ENCODE results near the gene RGS7.
"Not testable (repeated sequence)": the region's sequence is repeated elsewhere in the genome, so short reads cannot be mapped to it uniquely, and the experiment has no call there.

Gene RGS7

DNA sequence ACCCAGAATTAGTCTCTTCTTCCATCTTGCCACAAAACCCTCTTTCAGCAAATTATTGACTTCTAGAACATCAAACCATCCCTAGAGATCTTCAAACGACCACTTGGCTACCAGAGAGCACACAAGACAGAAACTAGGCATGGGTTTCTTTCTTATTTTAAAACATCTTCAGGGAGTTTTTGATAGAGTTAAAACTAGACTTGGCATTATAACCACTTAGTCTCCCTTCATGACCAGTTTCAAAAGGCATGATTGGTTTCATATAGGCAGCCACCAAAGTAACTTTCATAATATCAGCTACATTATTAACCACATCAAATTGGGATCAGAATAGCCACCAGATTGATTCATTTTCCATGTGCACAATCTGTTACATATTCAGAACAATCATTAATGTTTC, 376.7 kb downstream of the RGS7 start:
- no peak for DNase-seq (ENCODE audit: low spot score)

DNA sequence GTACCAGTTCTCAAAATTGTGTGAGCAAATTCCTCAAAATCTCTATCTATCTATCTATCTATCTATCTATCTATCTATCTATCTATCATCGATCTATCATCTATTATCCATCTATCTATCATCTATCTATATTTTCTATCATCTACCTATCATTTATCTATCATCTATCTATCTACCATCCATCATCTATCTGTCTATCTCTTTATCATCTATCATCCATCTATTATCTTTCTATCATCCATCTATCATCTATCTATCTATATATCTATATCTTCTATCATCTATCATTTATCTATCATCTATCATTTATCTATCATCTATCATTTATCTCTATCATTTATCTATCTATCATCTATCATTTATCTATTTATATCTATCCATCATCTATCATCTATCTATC, 380.3 kb downstream of the RGS7 start:
- DNase-seq (ENCODE audit: low spot score): no peak

DNA sequence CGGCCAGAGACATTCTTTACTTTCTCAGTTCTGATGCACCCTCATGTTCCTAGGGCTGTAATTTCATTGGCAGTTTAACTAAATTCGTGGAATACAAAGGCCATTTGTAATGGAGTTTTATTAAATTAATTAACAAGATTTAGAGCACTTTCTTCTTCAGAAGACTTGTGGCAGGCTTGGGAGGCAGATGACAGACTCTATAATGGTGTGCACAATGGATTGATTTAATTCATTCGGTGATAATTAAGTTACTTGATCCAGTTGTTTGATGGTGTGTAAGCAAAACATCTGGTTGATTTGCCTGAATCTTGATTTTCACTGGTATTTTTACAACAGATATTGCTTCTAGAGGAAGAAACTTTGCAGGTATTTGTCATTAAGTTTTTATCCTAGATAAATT, 383.1 kb downstream of the RGS7 start:
- DNase-seq (ENCODE audit: low spot score): no peak

DNA sequence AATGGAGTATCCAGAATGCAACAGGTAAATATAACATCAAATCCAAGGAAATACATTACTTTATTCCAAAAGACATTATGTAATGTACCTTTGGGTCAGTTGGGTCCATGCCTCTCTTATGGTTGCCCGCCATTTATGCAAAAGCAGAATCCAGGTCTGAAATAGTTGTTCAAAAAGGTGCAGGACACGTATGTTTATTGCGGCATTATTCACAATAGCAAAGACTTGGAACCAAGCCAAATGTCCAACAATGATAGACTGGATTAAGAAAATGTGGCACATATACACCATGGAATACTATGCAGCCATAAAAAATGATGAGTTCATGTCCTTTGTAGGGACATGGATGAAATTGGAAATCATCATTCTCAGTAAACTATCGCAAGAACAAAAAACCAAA, 384.9 kb downstream of the RGS7 start:
- not testable (repeated sequence) for DNase-seq (ENCODE audit: low spot score)

DNA sequence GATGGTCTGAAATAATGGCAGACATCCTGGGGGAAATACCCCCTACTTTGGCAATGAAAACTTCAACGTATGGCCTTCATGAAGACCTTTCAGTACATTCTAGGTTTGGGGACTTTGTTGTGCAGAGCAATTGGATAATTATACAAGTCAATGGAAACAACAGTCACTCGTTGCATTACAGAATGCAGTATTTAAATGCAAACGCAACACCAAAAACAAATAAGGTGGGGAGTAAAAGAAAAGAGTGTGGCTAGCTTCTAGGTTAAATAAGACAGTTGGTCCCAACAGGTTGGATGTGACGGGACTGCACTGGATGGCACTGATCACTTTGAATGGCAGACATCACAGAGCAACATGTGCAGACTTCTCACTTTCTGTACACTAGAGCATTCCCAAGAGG, 386.8 kb downstream of the RGS7 start:
- DNase-seq (ENCODE audit: low spot score): no peak

DNA sequence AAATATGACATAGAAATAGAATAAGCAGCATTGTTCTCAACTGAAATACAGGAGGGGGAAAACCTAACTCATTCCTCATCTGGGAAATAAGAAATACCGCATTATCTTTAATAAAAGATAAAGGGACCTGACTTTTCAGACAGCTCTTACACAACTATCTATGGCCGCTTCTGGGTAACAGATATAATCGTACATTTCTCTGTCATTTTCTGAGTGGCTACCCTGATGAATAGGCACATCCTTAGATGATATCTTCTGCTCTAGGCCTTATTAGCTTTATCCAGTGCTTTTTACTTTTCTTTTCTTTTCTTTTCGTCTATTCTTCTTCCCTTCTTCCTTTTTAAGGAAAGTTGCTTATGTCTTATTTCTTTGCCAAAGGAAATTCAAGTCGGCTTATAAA, 388.1 kb downstream of the RGS7 start:
- no peak for DNase-seq (ENCODE audit: low spot score)

DNA sequence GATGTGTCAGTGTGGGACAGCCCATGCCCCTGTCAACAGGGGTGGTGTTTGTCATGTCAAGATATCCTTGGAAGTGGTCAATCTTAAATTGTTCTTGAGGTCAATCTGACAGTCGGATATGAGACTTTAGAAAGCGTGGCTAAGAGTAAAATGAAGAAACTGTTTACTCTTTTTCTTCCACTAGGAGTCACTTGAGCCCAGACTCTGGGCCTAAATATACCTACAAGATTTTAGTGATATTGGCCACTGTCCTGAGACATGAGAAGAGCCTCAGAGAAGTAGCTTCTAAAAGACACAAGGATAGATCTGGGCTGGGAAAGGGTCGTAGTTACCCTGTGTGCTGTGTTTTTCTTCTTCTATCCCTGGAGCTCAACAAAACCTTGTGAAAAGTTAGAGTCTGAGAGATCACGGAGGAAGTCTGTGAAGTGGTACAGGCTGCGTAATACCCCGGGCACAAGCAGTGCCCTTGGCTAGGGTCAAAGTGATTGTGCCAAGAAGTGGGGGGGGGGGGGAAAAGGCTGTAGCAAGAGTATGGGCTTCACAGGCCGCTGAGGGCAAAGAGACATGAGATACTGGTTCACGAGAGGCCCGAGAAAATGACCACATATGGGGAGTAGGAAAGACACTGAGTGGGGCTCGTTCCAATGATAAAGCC, 389.8 kb downstream of the RGS7 start:
- DNase-seq (ENCODE audit: low spot score): no peak

DNA sequence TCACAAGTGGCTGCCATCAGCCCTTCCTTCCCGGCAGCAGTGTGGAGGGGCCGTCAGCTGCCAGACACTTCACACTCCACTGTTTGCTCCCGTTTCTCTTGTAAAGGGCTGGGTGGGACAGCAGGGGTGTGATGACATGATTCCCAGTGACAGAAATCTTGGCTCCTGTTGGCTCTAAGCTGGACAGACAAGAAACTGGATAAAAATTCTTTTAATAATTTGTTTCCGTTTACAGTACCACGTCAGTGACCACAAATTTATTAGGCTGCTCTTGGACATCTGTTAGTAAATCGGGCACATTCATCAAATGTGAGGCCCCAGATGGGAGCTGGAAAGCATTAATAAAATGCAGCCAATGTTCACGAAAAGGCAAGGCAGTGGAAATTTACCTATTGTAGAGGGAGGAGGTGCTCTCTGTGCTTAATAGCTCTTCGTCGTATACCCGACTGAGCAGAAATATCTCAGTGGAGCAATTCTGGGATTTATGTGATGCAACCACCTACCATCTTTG, 391.4 kb downstream of the RGS7 start:
- no peak for DNase-seq (ENCODE audit: low spot score)

DNA sequence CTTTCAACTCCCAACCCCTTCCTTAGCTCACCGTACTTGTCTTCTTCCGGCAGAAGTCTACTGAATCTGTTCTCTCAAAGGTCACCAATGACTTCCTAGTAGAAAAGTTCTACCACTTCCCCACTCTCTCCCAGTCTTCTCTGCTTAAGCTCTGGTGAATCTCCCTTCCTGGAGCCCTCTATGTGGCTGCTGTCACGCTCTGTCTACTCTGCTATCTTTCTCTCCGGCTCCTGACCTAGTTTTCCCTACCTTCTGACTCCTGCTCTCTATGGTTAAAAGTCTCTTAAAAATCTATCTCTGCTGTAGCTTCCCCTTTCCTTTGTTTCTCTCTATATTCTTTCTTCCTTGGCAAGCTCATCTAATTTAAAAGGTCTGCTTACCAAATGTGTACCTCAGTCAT, 394.9 kb downstream of the RGS7 start:
- DNase-seq (ENCODE audit: low spot score): no peak

DNA sequence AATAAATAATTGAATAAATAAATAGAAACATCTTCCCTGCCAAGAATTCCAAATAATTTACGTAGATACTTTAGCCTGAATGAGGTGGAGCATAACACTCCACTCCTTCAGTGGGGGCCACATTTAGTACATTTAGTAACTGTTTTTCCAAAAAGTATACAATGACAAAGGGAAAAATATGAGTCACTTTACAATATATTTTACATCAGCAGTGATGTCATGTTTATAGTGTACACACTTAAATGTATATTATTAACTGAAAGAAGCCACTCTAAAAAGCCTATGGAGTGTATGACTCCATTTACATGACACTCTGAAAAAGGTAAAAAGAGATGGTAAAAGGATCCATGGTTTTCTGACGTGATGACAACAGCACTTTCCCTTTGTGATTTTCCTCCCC, 400.6 kb downstream of the RGS7 start:
- DNase-seq (ENCODE audit: low spot score): no peak

DNA sequence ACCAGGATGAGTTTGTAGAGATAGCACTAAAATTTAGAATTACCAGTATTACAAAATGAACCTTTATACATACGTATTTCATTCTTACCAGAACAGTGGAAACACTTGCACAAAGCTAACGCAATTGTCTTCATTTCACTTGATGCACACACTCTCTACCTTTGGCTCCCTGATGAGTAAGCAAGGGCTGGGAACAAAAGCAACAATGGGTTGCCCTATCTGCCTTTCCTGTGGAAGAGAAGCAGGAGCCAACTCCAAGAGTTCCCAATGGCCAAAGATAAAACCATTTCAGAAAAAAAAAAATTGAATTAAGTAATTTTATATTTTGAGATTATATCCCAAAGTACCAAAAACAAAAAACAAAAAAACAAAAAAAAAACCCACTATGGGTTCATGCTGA, 401.0 kb downstream of the RGS7 start:
- no peak for DNase-seq (ENCODE audit: low spot score)

DNA sequence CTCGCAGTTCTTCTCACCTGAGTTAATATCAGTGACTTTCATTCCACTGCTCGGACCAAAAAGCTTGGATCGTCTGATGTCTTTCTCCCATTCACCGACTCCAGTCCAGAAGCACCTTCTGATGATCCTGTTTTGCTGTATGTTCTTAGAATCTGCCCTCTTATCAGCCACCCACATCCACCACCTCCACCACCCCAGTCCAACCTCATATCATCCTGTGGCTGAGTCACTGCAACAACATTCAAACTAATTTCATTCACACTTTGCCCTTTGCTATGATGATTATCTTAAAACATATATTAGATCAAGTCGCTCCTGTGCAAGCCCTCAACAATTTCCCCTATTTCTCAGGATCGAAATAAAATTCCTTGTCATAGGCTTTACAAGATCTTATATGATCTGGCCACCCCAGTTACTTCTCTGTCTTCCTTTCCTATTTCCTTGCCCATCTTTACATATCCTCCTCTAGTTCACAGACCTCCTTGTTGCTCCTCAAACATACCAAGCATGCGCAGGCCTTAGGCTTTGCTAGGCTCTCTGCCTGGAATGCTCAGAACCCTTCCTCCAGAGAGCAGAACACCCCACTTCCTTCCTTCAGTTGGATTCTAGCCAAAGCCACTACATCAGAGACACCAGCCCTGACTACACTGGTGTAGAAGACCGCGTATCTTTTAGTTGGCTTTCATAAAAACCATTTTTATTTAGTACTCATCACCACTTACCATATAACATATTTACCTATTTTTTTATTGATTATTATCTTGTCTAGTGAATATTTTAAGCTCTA, 409.4 kb downstream of the RGS7 start:
- DNase-seq (ENCODE audit: low spot score): no peak

DNA sequence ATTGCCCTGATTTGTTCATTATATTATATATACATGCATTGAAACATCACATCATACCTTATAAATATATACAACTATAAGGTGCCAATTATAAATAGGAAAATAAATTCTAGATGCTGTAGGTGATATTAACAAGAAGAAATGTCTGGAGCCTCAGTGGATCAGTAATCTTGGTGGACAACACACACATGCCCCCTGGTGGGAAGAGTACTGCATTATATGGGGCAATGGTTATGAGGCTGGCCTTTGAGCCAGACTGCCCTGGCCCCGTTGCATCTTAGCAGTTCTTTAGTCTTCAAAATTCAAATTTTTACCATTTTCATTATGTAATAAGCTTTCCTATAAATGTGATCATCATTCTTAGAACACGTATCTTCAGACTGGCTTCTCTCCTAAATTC, 410.1 kb downstream of the RGS7 start:
- DNase-seq (ENCODE audit: low spot score): no peak

DNA sequence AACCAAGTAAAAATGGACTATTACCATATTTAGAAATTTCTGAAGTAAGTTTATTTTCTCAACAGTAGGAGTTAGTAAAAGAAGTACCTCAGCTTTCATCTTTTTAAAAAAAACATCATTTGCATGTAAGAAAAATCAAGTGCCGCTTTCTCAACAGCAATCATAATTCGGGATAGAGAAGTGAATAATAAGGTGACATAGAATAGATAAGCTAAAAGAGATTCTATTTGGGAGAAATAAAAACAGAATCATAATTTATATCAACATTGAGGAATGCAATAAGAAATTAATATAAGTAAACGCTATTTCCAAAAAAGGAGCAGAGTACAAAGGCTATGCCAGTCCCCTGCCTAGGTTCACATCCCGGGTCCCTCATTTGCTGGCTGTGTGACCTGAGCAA, 414.1 kb downstream of the RGS7 start:
- DNase-seq (ENCODE audit: low spot score): no peak

DNA sequence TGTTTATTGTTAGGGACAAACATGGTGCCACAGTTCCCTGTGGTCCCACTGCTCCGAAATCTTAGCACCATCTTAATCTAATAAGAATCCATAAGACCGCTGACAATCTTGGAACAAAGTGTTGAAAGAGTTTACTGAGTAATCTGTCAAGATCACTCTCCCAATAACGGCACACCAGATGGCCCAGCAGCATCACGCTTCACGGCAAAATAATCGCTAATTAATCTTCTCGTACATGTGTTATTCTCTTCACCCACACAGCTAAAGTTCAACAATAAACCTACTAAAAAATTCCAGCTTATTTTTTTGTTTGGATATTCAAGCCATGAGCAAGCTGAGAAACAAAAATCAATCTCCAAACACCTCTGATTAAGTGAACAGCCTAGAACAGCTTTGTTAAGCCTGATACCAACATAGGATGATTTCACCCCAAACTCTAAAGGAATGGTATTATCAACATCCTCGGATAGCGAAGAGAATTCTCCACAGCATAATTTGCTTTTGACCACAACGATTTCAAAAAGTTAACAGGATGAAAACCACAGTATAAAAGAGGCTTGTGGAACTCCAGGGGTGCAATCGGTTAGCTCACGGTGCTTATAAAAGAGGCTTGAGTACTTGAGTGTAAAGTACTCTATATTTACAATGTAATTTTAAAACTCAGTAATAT, 415.2 kb downstream of the RGS7 start:
- DNase-seq (ENCODE audit: low spot score): no peak

DNA sequence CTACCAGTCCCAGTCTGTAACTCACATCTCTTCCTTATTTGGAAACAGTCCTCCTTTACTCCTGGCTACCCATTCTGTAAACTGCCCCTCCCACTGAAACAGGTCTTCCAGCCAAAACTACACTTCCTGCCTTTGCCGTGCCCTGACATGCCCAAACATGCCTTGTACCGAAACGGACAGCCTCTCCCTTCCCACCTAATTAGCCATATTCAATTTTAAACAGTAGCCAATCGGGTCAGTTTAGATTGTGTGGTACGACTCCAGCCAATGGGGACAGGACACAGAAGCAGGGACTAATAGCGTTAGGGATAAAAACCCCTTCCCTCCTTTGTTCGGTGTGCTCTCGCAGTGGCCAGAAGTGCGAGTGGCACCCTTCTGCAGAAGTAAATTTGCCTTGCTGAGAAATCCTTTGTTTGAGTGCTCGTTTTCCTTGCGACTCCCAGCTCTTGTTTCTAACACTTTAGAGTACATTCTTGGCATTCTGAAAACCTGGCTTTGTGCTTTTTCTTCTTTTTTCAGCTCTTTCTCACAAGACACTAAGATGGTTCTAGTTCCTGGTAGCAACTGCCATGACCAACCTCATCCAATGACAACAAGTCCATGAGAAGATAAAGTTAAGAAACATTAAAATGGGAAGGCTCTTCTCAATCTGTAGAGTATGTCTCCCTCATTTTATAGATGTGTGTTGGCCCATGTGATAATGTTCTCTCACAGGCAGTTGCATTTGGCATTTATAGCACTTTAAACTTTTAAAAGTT, 419.9 kb downstream of the RGS7 start:
- no peak for DNase-seq (ENCODE audit: low spot score)

DNA sequence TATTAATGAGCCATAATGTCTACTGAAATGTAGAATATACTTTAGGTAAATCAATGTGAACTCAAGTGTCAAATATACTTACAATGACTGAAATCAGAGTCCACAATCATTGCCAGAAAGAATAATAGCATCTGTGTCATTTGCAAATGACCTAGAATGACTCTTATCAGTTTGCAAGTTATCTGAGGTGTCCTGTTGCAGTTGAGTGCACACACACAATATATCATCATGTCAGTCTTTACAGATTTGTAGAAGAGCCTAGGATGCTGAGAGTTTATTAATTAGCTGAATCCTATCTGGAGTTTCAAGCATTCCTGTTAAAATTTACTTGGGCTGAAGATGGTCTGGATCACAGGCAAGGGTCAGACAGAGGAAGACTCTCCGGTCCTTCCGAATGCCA, 421.1 kb downstream of the RGS7 start:
- no peak for DNase-seq (ENCODE audit: low spot score)

DNA sequence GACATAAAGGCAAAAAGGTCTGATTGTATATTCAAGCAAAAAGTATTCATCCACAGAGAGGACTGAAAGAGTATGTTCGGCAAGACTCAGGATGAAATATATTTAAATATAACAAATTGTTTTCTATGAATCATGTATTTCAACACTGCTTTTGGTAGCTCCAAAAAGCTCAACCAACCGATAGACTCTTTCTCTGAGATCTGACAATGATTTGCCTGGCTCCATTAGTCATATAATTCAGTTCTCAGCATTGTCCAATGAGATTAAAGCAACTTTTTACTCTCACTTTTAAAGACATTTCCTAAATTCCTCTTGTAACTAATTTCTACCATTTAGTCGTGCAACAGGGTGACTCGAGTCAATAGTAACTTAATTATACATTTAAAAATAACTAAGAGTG, 426.0 kb downstream of the RGS7 start:
- DNase-seq (ENCODE audit: low spot score): no peak

DNA sequence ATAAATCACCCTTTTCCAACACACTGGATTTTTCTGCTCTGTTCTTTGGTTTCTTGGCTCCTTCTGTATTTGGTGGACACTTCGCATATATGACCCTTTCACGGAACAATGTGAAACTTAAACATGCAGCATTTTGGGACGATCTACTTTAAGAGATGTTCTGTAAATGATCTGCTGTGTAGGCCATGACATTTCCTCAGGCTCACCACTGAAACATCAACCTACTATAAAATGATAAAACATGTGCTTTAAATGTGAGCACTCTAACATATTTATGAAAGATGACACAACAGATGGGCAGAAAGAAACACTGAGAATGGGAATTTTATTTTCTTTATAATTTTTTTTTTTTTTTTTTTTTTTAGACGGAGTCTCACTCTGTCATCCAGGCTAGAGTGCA, 428.7 kb downstream of the RGS7 start:
- DNase-seq (ENCODE audit: low spot score): no peak

DNA sequence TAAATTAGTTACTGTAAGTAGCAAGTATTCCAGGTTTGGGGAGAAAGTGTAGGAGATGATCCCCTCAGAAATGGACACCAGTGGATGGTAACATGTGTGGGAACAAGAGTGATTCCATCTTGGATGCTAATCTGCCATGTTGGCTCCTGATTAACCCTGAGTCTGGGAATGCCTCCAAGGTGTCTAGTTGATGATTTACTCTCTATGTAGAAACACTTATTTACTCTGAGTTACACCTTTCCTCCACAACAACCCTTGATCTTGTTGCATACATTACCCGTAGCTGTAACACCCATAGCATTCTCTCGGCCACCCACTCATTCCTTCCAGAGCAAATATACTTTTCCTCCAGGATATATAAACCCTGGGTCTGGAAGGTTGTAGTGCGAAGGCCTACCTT, 429.2 kb downstream of the RGS7 start:
- DNase-seq (ENCODE audit: low spot score): no peak

DNA sequence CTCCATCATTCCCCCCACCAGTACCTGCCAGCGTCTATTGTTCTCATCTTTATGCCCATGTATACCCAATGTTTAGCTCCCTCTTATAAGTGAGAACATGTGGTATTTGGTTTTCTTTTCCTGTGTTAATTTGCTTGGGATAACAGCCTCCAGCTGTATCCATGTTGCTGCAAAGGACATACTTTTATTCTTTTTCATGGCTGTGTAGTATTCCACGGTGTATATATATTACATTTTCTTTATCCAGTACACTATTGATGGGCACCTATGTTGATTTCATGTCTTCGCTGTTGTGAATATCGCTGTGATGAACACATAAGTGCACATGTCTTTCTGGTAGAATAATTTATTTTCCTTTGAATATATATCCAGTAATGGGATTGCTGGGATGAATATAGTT, 431.7 kb downstream of the RGS7 start:
- DNase-seq (ENCODE audit: low spot score): no peak

DNA sequence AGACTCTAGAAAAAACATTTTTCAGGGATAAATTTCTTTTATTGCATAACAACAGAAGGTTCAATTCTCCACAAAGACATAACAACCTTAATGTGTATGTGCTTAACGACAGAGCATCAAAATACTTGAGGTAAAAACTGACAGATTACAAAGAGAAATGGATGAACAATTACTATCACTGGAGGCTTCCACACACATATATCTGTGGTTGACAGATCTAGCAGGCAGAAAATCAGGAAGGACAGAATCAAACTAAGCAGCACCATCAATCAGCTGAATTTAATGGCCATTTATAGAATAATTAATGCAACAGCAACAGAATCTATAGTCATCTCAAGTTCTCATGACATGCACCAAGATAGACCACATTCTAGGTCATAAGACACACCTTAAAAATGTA, 439.0 kb downstream of the RGS7 start:
- DNase-seq (ENCODE audit: low spot score): no peak

DNA sequence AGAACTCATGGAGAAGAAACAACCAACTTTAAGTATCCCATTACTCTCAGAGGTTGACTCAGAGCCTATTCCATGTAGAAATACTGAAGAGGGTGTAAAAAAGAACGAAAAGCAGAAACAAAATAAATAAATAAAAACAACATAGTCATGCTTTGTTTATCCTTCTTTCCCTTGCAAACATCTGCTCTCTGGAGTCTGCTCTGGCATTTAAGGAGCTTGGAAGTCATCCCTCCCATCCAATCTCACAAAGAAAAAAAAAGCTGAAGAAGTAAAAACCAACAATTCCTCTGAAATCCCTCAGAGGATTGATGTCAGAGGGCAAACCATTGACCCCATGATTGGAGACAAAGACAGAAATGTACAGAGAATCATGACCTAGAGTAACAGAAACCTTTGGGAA, 442.5 kb downstream of the RGS7 start:
- no peak for DNase-seq (ENCODE audit: low spot score)

Data from left forelimb (tissue), 1 donor.